ENCODE measurements around the gene EFCC1. TPM values are rescaled to one million over a fixed set of nuclear protein-coding genes. Genes with fewer than 3 reads are reported as not detected.
A peak's percentile ranks its signal among the peaks of the same experiment; 100 is the strongest.
"Not testable (repeated sequence)": the region's sequence is repeated elsewhere in the genome, so short reads cannot be mapped to it uniquely, and the experiment has no call there.

EFCC1 gene
- total RNA-seq, 6 experiments from 2014 or later = 0.25 to 1.5 (median 0.39) TPM

- Histone ChIP-seq H3K27me3 (no peaks in the 10 kb centered on the region), H3K4me1 (no peaks in the 10 kb centered on the region), H3K27ac (peak overlapping the region; percentile 40 to 57 (median 51)), H3K36me3 (peaks cover 0 to 11% (median 4%) of the 10 kb centered on the region in 4 donors), H3K4me3 (no peak overlapping the region), H3K9me3 (no peaks in the 10 kb centered on the region)
- ATAC-seq (peak in 2 of 4 donors; percentile 3 to 20), DNase-seq (no peak)
- intact Hi-C loops (cut with DNase I) = no loop called here
- TF ChIP-seq POLR2A (IDR thresholded peaks at IDR 0.05) = no peak
- no CpG with 5 or more reads among the region's 8 CpGs for WGBS (ENCODE audit: insufficient coverage, low coverage, low lambda C conversion rate, missing lambda C conversion rate)
Observed at GRCh38 chr3:129087138-129087702, 86.1 kb downstream of the EFCC1 start.

- intact Hi-C loops (cut with DNase I); DNase-seq; H3K9me3 ChIP-seq: not testable (repeated sequence)
Observed at GRCh38 chr3:129087904-129088303, 86.8 kb downstream of the EFCC1 start.

GRCh38 chr3:129088312-129088711, 87.2 kb downstream of the EFCC1 start:
- WGBS (ENCODE audit: insufficient coverage, low coverage, low lambda C conversion rate, missing lambda C conversion rate) = no CpG with 5 or more reads among the region's 6 CpGs
- not testable (repeated sequence) for H3K27me3 ChIP-seq
- peak; percentile 14 to 77 (median 68) for ATAC-seq

More at GRCh38 chr3:129087904-129088303, 86.8 kb downstream of the EFCC1 start:
- not testable (repeated sequence) for H3K27ac ChIP-seq, H3K4me1 ChIP-seq, H3K4me3 ChIP-seq, H3K27me3 ChIP-seq
- peaks cover 0 to 15% (median 5%) of the 10 kb centered on the region in 4 donors for H3K36me3 ChIP-seq
- no CpG with 5 or more reads among the region's 9 CpGs for WGBS (ENCODE audit: insufficient coverage, low coverage, low lambda C conversion rate, missing lambda C conversion rate)
- peak; percentile 66 to 76 (median 71) for ATAC-seq

More at GRCh38 chr3:129088312-129088711, 87.2 kb downstream of the EFCC1 start:
- H3K4me3 ChIP-seq; H3K4me1 ChIP-seq; intact Hi-C loops (cut with DNase I); H3K27ac ChIP-seq; H3K9me3 ChIP-seq; DNase-seq: not testable (repeated sequence)
- peaks cover 0 to 19% (median 6%) of the 10 kb centered on the region in 4 donors for H3K36me3 ChIP-seq

Other genes with a start within 250 kb of the EFCC1 start
- gene ACAD9, start 121.7 kb upstream of the EFCC1 start, total RNA-seq = 10 to 100 TPM; 28.5 to 36.9 (median 28.9) TPM
- under 1 TPM in 4 of 6 experiments, not detected in 2; 0.05 to 0.21 (median 0.08) TPM for gene CFAP92, start 7.2 kb upstream of the EFCC1 start, total RNA-seq
- gene GP9, start 59.5 kb downstream of the EFCC1 start, total RNA-seq = under 1 TPM in 1 of 6 experiments, not detected in 5; 0.50 TPM
- 10 to 100 TPM; 21.8 to 67.2 (median 38.5) TPM for gene RAB43, start 120.5 kb downstream of the EFCC1 start, total RNA-seq
- 10 to 100 TPM in 2 of 6 experiments, 1 to 10 TPM in 4; 2.8 to 10.8 (median 8.9) TPM for gene ISY1, start 159.8 kb downstream of the EFCC1 start, total RNA-seq
- gene CNBP, start 182.6 kb downstream of the EFCC1 start, total RNA-seq = 100 to 1,000 TPM; 164 to 222 (median 215) TPM
- gene COPG1, start 248.3 kb downstream of the EFCC1 start, total RNA-seq = 100 to 1,000 TPM in 5 of 6 experiments, 10 to 100 TPM in 1; 75.9 to 140 (median 119) TPM